Vagina (tissue), 2 donors: Measurements from ENCODE around the gene EEF2K.

Source experiments
- CTCF ChIP-seq, 3 experiments: fragments of 450-650 bp in 2 of 3; fragments of 200-600 bp in 1 of 3; sonication (generic) in 1 of 3; IDR thresholded peaks; one replicate each; pipeline ENCODE4 v1.5.1; 2017 to 2019; ENCODE audit warnings: antibody characterized with exemption in 3 of 3, mild to moderate bottlenecking in 2 of 3, moderate library complexity in 2 of 3
- POLR2A ChIP-seq, 2 donors: fragments of 450-650 bp; IDR thresholded peaks; one replicate each; pipeline ENCODE4 v1.6.1; 2017; ENCODE audit warnings: antibody characterized with exemption in 2 of 2, mild to moderate bottlenecking in 2 of 2, moderate library complexity in 2 of 2
- POLR2AphosphoS5 ChIP-seq, 2 donors: sonication (generic); formaldehyde crosslinking; IDR thresholded peaks; one replicate each; pipeline ENCODE4 v1.9.0; 2017; ENCODE audit warnings: antibody characterized with exemption in 2 of 2, mild to moderate bottlenecking in 2 of 2, low read depth in 1 of 2; ENCODE audit not compliant: insufficient read depth in 1 of 2

- TF ChIP-seq POLR2A (IDR thresholded peaks at IDR 0.05) (no peak), POLR2AphosphoS5 (IDR thresholded peaks at IDR 0.05; ENCODE audit: insufficient read depth in 1 of 2, low read depth in 1 of 2) (no peak), CTCF (IDR thresholded peaks at IDR 0.05) (no peak)
Measured at GRCh38 chr16:22326771-22327445, 120.8 kb downstream of the EEF2K start.
